HL-60 (cell line): ENCODE results near the gene PIH1D1.

ENCODE experiments used
- DNase-seq, 2 experiments: peaks; one replicate each; pipeline ENCODE4 v3.0.0-alpha.2; 2010 to 2020; ENCODE audit warnings: low read depth in 1 of 2, low spot score in 1 of 2
- H3K27ac ChIP-seq: fragments of 250-450 bp; sonication (Bioruptor Pico); replicated peaks from 2 replicates; pipeline ENCODE4 v1.5.1; 2020; ENCODE audit warnings: mild to moderate bottlenecking, moderate library complexity
- H3K27me3 ChIP-seq: fragments of 250-450 bp; sonication (Bioruptor Pico); 2 replicates; pipeline ENCODE4 v1.5.1; 2021; ENCODE audit warnings: mild to moderate bottlenecking, moderate library complexity; ENCODE audit not compliant: insufficient read depth, poor library complexity, severe bottlenecking
- H3K4me3 ChIP-seq: replicated peaks from 2 replicates; pipeline ENCODE4 v1.5.1; 2011; ENCODE audit warnings: mild to moderate bottlenecking, control low read depth, low read length; ENCODE audit not compliant: insufficient read depth
- GABPA ChIP-seq: IDR thresholded peaks from 2 replicates; pipeline ENCODE4 v1.6.1; 2012; ENCODE audit warnings: low read depth
- POLR2AphosphoS5 ChIP-seq: IDR thresholded peaks from 2 replicates; pipeline ENCODE4 v1.6.1; 2012; ENCODE audit warnings: low read depth
- SPI1 ChIP-seq: IDR thresholded peaks from 2 replicates; pipeline ENCODE4 v1.6.1; 2012; ENCODE audit warnings: low read depth, mild to moderate bottlenecking, borderline replicate concordance
- TF ChIP-seq, protein P1 (sequence below): IDR thresholded peaks from one replicate; pipeline ENCODE4 v1.5.1; 2011; ENCODE audit warnings: low read length, control low read depth, inconsistent platforms; ENCODE audit not compliant: insufficient read depth
- TF ChIP-seq, protein P2 (sequence below): IDR thresholded peaks from 2 replicates; pipeline ENCODE4 v1.6.1; 2012; ENCODE audit warnings: low read depth; ENCODE audit not compliant: insufficient replicate concordance

The PIH1D1 gene

DNA sequence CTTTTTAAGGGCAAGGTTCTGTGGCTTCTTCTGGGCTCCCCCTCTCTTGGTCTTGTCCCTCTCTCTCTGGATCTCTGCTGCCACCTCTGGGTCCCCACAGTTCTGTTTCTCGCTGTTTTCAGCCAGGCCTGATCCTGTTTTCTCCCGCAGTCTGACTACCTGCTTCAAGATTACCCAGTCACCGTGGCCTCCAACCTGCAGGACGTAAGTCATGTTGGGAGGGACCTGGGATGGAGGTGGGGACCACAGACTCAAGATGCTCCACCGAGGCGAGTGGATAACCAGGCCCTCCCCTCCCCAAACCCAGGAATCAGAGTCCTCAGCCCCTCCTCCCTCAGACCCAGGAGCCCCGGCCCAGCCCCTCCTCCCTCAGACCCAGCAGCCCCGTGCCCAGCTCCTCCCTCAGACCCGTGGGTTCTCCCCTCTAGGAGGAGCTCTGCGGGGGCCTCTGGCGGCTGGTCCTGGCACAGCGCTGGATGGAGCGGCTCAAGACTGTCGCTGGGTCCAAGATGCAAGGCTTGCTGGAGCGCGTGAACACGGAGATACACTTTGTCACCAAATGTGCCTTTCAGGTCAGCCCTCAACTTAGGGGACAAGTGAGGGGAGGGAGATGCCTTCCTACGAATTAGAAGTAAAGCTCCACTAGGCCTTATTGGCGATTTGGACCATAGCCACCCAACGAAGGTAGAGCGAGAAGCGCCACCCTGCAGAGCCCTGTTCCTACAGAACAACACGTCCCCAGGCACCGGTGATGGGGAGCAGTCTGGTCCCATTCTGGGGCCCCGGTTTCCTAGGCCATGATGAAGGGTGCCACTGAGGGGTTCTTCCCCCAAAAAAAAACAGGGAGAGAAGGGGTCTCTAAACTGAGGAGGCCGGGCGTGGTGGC, 24.6 kb upstream of the PIH1D1 start:
- TF ChIP-seq, protein P1, sequence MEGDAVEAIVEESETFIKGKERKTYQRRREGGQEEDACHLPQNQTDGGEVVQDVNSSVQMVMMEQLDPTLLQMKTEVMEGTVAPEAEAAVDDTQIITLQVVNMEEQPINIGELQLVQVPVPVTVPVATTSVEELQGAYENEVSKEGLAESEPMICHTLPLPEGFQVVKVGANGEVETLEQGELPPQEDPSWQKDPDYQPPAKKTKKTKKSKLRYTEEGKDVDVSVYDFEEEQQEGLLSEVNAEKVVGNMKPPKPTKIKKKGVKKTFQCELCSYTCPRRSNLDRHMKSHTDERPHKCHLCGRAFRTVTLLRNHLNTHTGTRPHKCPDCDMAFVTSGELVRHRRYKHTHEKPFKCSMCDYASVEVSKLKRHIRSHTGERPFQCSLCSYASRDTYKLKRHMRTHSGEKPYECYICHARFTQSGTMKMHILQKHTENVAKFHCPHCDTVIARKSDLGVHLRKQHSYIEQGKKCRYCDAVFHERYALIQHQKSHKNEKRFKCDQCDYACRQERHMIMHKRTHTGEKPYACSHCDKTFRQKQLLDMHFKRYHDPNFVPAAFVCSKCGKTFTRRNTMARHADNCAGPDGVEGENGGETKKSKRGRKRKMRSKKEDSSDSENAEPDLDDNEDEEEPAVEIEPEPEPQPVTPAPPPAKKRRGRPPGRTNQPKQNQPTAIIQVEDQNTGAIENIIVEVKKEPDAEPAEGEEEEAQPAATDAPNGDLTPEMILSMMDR, result peak; percentile 57
- no peak for TF ChIP-seq GABPA
- Histone ChIP-seq H3K27me3 (no peaks in the 10 kb centered on the region), H3K4me3 (no peak overlapping the region), H3K27ac (no peak overlapping the region)
- DNase-seq, result peak in 1 of 2 experiments; percentile 60

DNA sequence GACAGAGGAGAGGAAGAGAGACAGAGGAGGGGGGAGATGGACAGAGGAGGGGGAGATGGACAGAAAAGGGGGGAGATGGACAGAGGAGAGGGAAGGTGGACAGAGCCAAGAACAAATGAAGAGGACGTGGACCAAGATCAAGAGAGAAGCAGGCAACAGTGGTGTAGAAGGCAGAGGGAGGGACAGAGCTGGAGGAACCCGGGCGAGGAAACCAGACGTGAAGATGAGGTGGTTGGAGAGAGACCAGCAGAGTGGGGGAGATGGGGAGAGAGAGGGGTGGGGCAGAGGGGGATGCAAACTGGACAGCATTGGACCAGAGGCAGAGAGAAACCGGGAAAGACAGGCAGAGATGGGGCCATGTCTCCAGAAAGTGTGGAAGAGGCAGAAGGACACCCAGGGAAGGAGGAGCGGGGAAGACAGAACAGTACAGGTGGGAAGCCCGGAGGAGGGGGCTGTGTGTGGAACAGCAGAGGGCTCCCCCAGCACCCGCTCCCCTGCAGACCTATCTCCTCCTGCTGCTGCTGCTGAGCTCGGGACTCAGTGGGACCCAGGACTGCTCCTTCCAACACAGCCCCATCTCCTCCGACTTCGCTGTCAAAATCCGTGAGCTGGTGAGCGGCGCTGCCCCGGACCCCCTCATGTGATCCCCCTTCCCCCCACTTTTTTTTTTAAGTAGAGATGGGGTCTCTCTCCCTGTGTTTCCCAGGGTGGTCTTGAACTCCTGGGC, 23.7 kb upstream of the PIH1D1 start:
- Histone ChIP-seq H3K27ac (no peak overlapping the region), H3K4me3 (no peak overlapping the region), H3K27me3 (no peaks in the 10 kb centered on the region)
- no peak for TF ChIP-seq SPI1
- no peak for TF ChIP-seq POLR2AphosphoS5
- no peak for TF ChIP-seq GABPA
- TF ChIP-seq, protein P2, sequence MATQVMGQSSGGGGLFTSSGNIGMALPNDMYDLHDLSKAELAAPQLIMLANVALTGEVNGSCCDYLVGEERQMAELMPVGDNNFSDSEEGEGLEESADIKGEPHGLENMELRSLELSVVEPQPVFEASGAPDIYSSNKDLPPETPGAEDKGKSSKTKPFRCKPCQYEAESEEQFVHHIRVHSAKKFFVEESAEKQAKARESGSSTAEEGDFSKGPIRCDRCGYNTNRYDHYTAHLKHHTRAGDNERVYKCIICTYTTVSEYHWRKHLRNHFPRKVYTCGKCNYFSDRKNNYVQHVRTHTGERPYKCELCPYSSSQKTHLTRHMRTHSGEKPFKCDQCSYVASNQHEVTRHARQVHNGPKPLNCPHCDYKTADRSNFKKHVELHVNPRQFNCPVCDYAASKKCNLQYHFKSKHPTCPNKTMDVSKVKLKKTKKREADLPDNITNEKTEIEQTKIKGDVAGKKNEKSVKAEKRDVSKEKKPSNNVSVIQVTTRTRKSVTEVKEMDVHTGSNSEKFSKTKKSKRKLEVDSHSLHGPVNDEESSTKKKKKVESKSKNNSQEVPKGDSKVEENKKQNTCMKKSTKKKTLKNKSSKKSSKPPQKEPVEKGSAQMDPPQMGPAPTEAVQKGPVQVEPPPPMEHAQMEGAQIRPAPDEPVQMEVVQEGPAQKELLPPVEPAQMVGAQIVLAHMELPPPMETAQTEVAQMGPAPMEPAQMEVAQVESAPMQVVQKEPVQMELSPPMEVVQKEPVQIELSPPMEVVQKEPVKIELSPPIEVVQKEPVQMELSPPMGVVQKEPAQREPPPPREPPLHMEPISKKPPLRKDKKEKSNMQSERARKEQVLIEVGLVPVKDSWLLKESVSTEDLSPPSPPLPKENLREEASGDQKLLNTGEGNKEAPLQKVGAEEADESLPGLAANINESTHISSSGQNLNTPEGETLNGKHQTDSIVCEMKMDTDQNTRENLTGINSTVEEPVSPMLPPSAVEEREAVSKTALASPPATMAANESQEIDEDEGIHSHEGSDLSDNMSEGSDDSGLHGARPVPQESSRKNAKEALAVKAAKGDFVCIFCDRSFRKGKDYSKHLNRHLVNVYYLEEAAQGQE, result no peak
- TF ChIP-seq, protein P1, result no peak
- DNase-seq, result no peak

DNA sequence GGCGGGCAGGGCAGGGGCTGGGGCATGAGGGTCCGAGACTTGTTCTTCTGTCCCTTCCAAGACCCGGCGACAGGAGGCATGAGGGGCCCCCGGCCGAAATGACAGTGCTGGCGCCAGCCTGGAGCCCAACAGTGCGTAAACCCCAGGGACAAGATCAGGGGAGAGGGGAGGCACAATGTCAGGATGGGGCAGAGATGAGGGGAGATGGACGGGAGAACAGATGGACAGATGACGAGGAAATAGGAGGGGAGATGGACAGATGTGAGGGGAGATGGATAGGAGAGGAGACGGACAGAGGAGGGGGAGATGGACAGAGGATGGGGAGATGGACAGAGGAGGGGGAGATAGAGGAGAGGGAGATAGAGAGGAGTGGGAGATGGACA, 22.9 kb upstream of the PIH1D1 start:
- no peak for DNase-seq
- Histone ChIP-seq H3K27me3 (no peaks in the 10 kb centered on the region), H3K4me3 (peak overlapping the region; percentile 62), H3K27ac (no peak overlapping the region)
- TF ChIP-seq, protein P2, result no peak
- TF ChIP-seq POLR2AphosphoS5 (no peak), GABPA (no peak), SPI1 (no peak)
- TF ChIP-seq, protein P1, result no peak
